GM10248 (cell line): Measurements from ENCODE around the gene IGF2.

Experiments used
- CTCF ChIA-PET: fragments of 300-600 bp; sonication (Branson Sonifier 250); formaldehyde crosslinking; extraction: SDS; loops from one replicate; lab custom pipeline; 2021; ENCODE audit warnings: antibody characterized with exemption; lab: Yijun Ruan, JAX
- POLR2A ChIA-PET: fragments of 350-650 bp; sonication (Branson Sonifier 250); formaldehyde crosslinking; extraction: SDS; loops from one replicate; lab custom pipeline; 2020; ENCODE audit warnings: antibody characterized with exemption; lab: Yijun Ruan, JAX
- DNase-seq: peaks from one replicate; pipeline ENCODE4 v3.0.0; 2012; ENCODE audit errors: extremely low spot score
- TF ChIP-seq, protein P1 (sequence below): IDR thresholded peaks from 2 replicates; pipeline ENCODE4 v1.5.1; 2012; ENCODE audit warnings: mild to moderate bottlenecking, low read depth; ENCODE audit errors: extremely low read depth, missing control alignments, control extremely low read depth

Gene IGF2

DNA sequence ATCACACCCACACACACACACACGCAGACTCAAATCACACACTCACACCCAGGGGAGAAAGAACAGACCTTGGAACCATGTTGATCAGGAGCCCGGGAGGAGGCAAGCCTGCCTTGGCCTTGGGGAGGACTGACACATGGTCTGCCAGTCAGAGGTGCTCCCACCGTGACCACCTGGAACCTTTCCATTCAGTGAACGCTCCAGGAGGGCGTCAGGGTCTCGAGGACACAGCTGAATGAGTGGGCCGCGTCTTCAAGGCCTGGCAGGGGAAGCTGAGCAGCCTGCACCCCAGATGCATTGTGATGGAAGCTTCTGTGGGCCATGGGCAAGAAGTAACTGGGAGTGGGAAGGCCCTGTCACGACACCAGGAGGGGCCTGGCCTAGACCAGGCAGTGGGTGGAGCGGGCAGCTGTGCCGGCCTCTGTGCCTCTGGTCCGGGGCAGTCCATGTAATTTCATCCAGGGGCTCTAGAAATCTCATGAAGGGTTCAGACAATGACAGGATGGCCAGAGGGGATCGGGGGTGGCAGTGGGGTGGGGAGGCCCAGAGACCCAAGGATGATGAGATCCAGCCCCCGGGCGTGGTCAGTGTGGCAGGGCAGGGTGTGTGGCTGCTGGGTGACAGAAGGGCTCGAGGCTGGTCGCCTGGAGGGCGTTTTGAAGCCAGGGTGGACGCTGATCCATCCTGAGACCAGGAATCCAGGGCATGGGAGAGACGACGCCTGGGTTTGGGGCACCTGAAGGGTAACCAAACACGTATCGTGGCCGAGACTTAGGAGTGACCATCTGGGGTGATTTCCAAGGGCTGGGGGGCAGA is 53.7 kb downstream of the IGF2 start:
- CTCF ChIA-PET, result no interaction called here
- TF ChIP-seq, protein P1, sequence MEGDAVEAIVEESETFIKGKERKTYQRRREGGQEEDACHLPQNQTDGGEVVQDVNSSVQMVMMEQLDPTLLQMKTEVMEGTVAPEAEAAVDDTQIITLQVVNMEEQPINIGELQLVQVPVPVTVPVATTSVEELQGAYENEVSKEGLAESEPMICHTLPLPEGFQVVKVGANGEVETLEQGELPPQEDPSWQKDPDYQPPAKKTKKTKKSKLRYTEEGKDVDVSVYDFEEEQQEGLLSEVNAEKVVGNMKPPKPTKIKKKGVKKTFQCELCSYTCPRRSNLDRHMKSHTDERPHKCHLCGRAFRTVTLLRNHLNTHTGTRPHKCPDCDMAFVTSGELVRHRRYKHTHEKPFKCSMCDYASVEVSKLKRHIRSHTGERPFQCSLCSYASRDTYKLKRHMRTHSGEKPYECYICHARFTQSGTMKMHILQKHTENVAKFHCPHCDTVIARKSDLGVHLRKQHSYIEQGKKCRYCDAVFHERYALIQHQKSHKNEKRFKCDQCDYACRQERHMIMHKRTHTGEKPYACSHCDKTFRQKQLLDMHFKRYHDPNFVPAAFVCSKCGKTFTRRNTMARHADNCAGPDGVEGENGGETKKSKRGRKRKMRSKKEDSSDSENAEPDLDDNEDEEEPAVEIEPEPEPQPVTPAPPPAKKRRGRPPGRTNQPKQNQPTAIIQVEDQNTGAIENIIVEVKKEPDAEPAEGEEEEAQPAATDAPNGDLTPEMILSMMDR, result no peak
- POLR2A ChIA-PET, result no interaction called here
- DNase-seq, result no peak

DNA sequence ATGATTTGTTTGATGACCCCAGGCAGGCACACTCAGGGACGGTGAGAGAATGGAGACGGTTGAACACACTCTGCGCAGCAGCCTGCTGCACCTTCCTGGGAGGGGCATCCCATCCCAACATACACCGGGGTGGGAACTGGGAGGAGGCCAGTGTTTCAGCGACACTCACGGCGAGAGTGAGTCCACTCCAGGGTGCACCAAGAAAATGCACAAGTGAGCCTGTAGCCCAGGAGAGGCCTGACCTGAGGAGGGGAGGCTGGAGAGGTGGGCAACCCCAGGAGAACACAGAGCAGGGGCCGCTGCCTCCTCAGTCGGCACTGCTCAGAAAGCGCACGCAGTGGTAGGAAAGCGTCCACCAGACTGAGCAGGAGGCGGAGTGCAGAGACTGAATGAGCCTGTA is 54.5 kb downstream of the IGF2 start:
- POLR2A ChIA-PET, result no interaction called here

More for the DNA sequence above, 54.5 kb downstream of the IGF2 start:
- CTCF ChIA-PET, result no interaction called here
- DNase-seq, result no peak
- TF ChIP-seq, protein P1, result no peak
